Measurements from ENCODE around the gene JARID2. TPM values are rescaled to one million over a fixed set of nuclear protein-coding genes. Genes with fewer than 3 reads are reported as not detected.
A peak's percentile ranks its signal among the peaks of the same experiment; 100 is the strongest.

Gene JARID2
- total and polyA plus RNA-seq, 10 of the 15 experiments (the other 5 are each of a cell fraction or from before 2014, with no cell fraction given) = 4.2 to 21.6 (median 11.7) TPM

- H3K9ac ChIP-seq (ENCODE audit: control insufficient read depth, insufficient read depth, low read length) = no peak overlapping the region
- H3K4me1 ChIP-seq (ENCODE audit: control insufficient read depth, insufficient read depth, low read length) = peaks cover 13% of the 10 kb centered on the region
- ATAC-seq (peak; percentile 45; the same call in 2 of the 3 replicates), FAIRE-seq (no peak), DNase-seq (ENCODE audit: low read depth, low spot score) (no peak)
- no peak overlapping the region for H3K4me3 ChIP-seq
- intact Hi-C loops (cut with micrococcal nuclease; ENCODE audit: unreplicated experiment) = no loop called here
- in situ Hi-C loops (cut with MboI) = no loop called here
- ChIA-PET RAD21 (ENCODE audit: unreplicated experiment) (no interaction called here), SMC1A (ENCODE audit: uncharacterized antibody, unreplicated experiment) (interaction anchor here (0.7 to 1.8 kb wide), 5 partner anchors 9 to 121 kb away, joined by 3 to 7 read pairs (median 3); no protein-coding TSS in a partner anchor), POLR2A (interaction anchor here (0.8 to 0.9 kb wide), 2 partner anchors 9 to 16 kb away, joined by 3 to 9 read pairs; no protein-coding TSS in a partner anchor), CTCF (interaction anchor here (2.0 to 3.2 kb wide), 3 partner anchors 9 to 58 kb away, joined by 5 to 14 read pairs (median 7); no protein-coding TSS in a partner anchor)
- BruUV-seq (replicated peaks) = no TSS peak
- no peak overlapping the region for H2AFZ ChIP-seq (ENCODE audit: control insufficient read depth, low read depth, low read length)
- H3K27ac ChIP-seq (ENCODE audit: control insufficient read depth, insufficient read depth) = no peak overlapping the region
- H3K9me3 ChIP-seq (replicated peaks; ENCODE audit: control insufficient read depth, insufficient read depth, low read length) = no peaks in the 10 kb centered on the region
- no peaks in the 10 kb centered on the region for H4K20me1 ChIP-seq (ENCODE audit: control insufficient read depth, insufficient read depth)
- peak; percentile 65 for TF ChIP-seq MEF2B (IDR thresholded peaks at IDR 0.05; ENCODE audit: partially characterized antibody, poor library complexity, severe bottlenecking)
- TF ChIP-seq RCOR1 (conservative IDR thresholded peaks at IDR 0.05; ENCODE audit: low read depth, low read length) = no peak
- TF ChIP-seq HDAC6 (IDR thresholded peaks at IDR 0.05; ENCODE audit: unreplicated experiment) = no peak
- no peak for TF ChIP-seq CBX5 (IDR thresholded peaks at IDR 0.05; ENCODE audit: low read depth)
- H3K36me3 ChIP-seq (ENCODE audit: control insufficient read depth in 2 of 2, insufficient read depth in 2 of 2, low read length in 1 of 2) = peaks cover 1 to 3% of the 10 kb centered on the region in 2 experiments; a peak in 3 of 4 replicates
- no peaks in the 10 kb centered on the region for H3K27me3 ChIP-seq (replicated peaks in 1 of 2; ENCODE audit: control insufficient read depth in 2 of 2, insufficient read depth in 2 of 2, low read length in 1 of 2)
- peaks cover 63% of the 10 kb centered on the region for H3K79me2 ChIP-seq (ENCODE audit: control insufficient read depth, insufficient read depth, low read length)
- WGBS (ENCODE audit: insufficient coverage, insufficient replicate concordance, low lambda C conversion rate, missing lambda C conversion rate) = 82% methylated on average over 5 of the region's 5 CpGs
- H3K4me2 ChIP-seq (ENCODE audit: control insufficient read depth, insufficient read depth) = no peak overlapping the region
Measured at GRCh38 chr6:15447546-15448267, 201.8 kb downstream of the JARID2 start.

GRCh38 chr6:15449011-15449410 is 203.1 kb downstream of the JARID2 start:
- no peak for DNase-seq (ENCODE audit: low read depth, low spot score)
- WGBS (ENCODE audit: insufficient coverage, insufficient replicate concordance, low lambda C conversion rate, missing lambda C conversion rate) = 97% methylated on average over 2 of the region's 2 CpGs
- Histone ChIP-seq H3K9me3 (replicated peaks; ENCODE audit: control insufficient read depth, insufficient read depth, low read length) (no peaks in the 10 kb centered on the region), H2AFZ (ENCODE audit: control insufficient read depth, low read depth, low read length) (no peak overlapping the region), H3K27ac (ENCODE audit: control insufficient read depth, insufficient read depth) (no peak overlapping the region), H3K9ac (ENCODE audit: control insufficient read depth, insufficient read depth, low read length) (no peak overlapping the region), H3K4me2 (ENCODE audit: control insufficient read depth, insufficient read depth) (no peak overlapping the region), H3K36me3 (ENCODE audit: control insufficient read depth in 2 of 2, insufficient read depth in 2 of 2, low read length in 1 of 2) (peaks cover 6 to 11% of the 10 kb centered on the region in 2 experiments), H3K4me1 (ENCODE audit: control insufficient read depth, insufficient read depth, low read length) (peaks cover 18% of the 10 kb centered on the region), H3K4me3 (no peak overlapping the region), H3K27me3 (replicated peaks in 1 of 2; ENCODE audit: control insufficient read depth in 2 of 2, insufficient read depth in 2 of 2, low read length in 1 of 2) (no peaks in the 10 kb centered on the region), H3K79me2 (ENCODE audit: control insufficient read depth, insufficient read depth, low read length) (peaks cover 67% of the 10 kb centered on the region), H4K20me1 (ENCODE audit: control insufficient read depth, insufficient read depth) (no peaks in the 10 kb centered on the region)
- POLR2A ChIA-PET = no interaction called here
- SMC1A ChIA-PET (ENCODE audit: uncharacterized antibody, unreplicated experiment) = interaction anchor here (0.9 to 1.8 kb wide), 2 partner anchors 9 to 173 kb away, joined by 3 read pairs; no protein-coding TSS in a partner anchor
- no peak for ATAC-seq
- intact Hi-C loops (cut with micrococcal nuclease; ENCODE audit: unreplicated experiment) = no loop called here
- no peak for TF ChIP-seq ZBTB33 (IDR thresholded peaks at IDR 0.05)
- FAIRE-seq = no peak
- RAD21 ChIA-PET (ENCODE audit: unreplicated experiment) = interaction anchor here (0.7 to 1.0 kb wide), 2 partner anchors 8 to 129 kb away, joined by 3 read pairs; no protein-coding TSS in a partner anchor
- in situ Hi-C loops (cut with MboI) = no loop called here
- CTCF ChIA-PET = interaction anchor here (0.5 to 3.2 kb wide), 5 partner anchors 8 to 1829 kb away, joined by 3 to 14 read pairs (median 5); no protein-coding TSS in a partner anchor
- no TSS peak for BruUV-seq (replicated peaks)
